Lung microvascular endothelial cell (primary cell): Measurements from ENCODE around the gene PPP1R1B. TPM values are rescaled to one million over a fixed set of nuclear protein-coding genes. Genes with fewer than 3 reads are reported as not detected.
"Not testable (repeated sequence)": the region's sequence is repeated elsewhere in the genome, so short reads cannot be mapped to it uniquely, and the experiment has no call there.

Source experiments
- DNase-seq, 2 donors: peaks; one replicate each; pipeline versions ENCODE4 v3.0.0 to v3.0.0-alpha.2; 2010; ENCODE audit warnings: low read depth in 2 of 2
- total RNA-seq: library from RNA; depleted of rRNA; stranded (reverse); fragments of >200 nt; gene quantifications from 2 replicates; pipeline ENCODE4 v1.2.1, GENCODE V29; 2014

Gene PPP1R1B
- not detected in 2 replicates for total RNA-seq

DNA sequence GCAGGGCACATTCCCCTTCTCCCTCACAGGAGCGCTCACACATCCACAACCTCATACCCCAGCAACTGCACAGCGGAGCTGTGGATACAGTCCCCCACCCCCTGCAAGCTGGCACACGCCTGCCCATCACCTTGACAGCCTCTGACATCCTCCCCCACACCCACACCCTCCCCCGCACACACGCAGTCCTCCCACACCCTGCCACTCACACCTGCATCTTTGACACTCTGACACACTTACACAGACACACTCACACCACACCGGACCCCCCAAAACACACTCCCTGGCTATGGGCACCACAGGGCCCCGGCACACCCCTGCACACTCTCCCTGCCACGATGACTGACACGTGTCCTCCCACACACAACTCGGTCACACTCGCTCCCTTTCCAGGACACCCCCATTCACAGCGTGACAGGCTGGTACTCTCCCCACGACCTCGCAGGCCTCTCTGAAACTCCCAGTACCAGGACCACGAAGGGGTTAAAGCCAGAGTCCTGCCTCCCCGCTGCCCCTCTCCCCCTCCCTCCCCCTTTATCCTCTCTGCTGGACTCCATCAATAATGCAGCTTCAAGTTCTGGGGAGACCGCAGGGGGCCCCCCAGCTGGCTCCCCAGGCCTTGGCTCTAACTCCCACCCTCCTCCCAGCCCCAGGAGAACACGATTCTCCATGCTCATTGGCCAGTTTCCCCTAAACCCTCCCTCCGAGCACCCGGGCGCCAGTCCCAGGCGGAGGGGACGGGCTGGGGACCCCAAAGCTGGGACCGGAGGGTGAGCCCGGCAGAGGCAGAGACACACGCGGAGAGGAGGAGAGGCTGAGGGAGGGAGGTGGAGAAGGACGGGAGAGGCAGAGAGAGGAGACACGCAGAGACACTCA, at the start of gene PPP1R1B:
Gene PPP1R1B, plus strand, starts transcription at position 782 of the 876 bp plus-strand sequence. CDS start 441 bp downstream, outside the sequence.
- DNase-seq = no peak

DNA sequence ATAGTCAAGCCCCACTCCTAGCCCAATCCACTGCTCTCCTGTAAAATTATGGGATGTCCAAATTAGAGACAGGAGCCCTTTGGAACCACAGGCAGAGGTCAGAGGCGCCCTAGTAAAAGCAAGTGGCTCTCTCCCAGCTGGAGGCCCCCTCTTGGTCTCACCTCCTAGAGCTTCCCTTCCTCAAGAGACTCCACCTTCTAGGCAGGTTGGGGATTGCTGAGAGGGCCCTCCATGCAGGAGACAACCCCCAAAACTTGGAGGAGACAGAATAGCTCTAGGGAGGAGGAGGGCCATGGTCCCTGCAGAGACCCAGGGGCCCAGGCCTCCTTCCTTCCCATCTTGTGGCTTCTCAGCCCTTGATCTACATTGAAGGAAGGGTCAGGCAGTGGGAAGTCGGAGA, 48.5 kb upstream of the PPP1R1B start:
- DNase-seq = no peak

DNA sequence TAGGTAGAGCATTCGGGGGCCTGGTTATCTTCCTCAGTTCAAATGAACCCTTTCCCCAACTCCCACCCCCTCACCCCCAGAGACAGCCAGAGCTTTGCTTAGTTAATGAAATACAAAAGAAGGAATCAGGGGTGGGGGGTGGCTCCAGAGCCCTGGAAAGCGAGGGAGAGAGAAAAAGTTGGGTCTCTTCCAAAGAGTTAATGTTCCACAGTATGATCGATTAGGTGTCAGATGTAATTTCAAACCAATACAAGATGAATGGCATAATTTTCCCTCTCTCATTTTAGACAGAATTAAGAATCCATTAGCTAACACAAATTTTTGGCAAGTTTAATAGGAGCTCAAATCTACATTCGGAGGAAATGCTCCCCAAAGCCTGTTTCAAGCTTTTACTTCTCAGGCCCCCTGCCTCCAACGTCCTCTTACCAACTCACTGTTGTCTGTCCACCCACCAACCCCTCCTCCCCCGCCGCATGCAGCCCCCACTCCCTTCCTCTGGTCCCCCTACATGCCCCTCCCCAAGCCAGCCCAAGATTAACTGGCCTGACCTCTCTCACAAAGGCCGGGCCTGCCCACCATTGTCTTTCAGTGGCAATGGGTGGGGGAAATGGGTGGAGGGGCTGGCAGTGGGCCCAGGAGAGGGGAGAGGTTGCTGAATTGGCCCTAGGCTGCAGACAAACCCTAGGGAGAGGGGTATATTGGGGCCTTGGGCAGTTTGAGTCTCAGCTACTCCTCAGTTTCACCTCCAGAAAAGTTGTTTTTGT, 47.3 kb upstream of the PPP1R1B start:
- peak in 1 of 2 donors; percentile 42 for DNase-seq

DNA sequence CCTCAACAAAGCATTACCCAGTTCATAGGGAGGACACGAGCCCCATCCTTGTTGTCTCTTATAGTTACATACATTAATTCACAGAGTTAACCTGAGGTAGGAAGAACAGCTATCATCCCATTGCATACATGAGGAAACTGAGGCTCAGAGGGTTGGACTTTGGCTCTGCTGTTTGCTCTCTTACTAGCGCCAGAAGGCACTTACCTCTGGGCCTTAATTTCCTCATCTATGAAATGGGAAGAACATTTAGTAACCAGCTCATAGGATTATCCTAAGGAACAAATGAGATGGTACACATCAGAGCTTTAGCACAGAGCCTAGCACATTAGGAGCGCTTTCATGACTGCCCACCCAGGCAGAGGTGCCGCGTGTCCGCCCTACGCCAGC, 46.7 kb upstream of the PPP1R1B start:
- DNase-seq = no peak

DNA sequence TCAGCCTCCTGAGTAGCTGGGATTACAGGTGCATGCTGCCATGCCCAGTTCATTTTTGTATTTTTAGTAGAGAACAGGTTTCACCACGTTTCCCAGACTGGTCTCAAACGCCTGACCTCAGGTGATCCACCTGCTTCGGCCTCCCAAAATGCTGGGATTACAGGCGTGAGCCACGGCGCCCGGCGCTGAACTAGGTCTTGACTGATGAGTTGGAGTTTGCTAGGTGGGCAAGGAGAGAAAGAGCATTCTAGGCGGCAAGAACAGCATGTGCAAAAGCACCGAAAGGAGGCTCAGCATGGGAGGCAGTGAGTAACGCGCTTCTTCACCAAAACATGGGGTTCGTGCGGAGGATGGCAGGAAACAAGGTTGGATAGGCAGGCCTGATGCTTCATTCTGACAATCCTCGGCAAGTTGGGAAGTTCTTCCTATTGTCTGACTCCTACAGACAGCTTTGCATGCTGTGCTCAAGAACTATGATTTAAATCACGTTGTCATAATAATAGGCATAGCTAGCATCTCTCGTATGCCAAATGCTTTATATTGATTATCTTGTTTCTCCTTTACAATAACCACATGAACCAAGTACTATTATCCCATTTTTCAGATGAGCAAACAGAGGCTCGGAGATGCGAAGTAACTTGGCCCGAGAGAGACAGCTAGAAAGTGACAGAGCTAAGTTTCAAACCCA, 45.5 kb upstream of the PPP1R1B start:
- no peak for DNase-seq

DNA sequence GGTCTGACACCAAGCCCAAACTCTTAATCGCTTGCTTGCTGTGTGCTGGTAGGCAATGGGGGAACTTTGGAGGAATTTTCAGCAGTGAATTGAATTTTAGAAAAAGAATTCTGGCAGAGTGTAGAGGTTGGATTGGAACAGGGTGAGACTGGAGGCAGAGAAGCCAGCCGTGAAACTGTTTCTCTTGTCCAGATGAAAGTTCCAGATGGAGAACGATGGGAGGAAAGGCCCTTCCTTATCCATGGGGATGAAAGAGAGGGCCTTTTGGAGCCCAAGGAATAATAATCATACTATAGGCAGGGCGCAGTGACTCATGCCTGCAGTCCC, 45.0 kb upstream of the PPP1R1B start:
- no peak for DNase-seq

DNA sequence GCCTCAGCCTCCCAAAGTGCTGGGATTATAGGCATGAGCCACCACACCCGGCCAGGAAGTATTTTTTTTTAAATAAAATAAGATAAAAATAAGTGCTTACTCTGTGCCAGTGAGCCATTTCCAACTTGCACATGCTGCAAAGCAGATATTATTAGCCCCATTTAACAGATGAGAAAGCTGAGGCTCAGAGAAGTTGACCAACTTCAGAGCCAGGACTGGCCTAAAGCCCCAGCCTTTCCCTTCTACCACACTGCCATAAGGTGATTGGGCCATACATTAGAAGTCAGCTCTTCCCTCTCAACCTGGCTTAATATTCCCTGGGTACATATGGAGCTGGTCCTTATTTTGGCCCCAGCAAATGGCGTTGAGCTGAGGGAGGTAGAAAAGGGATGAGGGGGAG, 44.1 kb upstream of the PPP1R1B start:
- DNase-seq = no peak

DNA sequence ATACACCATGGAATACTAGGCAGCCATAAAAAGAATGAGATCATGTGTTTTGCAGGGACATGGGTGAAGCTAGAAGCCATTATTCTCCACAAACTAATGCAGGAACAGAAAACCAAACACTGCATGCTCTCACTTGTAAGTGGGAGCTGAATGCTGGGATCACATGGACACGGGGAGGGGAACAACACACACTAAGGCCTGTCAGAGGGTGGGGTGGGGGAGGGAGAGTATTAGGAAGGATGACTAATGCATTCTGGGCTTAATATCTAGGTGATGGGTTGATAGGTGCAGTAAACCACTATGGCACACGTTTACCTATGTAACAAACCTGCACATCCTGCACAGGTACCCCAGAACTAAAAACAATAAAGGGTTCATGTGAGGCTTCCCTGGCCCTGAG, 36.6 kb upstream of the PPP1R1B start:
- DNase-seq = not testable (repeated sequence)

DNA sequence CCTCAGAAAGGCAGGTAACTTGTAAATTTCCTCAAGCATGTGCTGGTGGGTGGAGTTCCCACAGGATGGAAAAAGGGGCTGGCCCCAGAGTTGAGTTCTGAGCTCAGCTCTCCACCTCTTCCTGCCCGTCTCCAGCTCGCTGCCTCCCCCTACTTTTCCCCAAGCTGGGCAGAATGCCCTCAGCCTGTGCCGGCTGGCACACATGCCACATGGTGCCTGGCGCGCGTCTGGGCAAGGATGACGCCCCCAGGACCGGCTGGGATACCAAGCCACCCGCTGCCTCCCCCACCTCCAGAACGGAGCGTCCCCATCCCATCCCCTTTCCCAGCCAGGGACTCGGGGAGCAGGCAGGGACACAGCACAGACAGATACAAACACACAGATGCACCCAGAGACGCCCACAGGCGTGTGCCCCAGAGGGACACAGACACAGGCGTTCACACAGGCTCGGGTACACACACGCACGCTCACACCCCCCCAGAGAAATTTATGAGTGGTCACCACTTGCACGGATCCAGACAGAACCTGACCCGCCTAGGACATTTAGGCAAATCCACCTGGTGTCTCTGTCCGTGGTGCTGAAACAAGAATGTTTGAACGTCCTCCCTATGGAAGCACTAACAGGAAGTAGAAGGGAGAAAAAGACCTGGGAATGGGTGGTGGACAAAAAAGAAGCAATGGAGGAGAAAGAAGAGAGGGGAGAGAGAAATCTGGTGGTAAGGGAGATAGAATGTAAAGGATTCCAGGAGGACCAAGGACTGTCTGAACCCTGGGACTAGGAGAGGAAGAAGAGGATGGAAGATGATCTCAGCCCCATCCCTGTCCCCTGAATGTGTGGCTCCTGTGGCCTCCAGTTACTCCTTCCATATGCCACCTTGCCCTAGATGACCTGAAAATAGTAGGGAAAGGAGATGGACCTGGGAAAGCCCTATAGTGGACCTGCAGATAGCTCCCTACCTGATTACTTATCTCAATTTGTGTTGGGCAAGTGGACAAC, 34.5 kb upstream of the PPP1R1B start:
- peak; percentile 47 to 67 for DNase-seq

DNA sequence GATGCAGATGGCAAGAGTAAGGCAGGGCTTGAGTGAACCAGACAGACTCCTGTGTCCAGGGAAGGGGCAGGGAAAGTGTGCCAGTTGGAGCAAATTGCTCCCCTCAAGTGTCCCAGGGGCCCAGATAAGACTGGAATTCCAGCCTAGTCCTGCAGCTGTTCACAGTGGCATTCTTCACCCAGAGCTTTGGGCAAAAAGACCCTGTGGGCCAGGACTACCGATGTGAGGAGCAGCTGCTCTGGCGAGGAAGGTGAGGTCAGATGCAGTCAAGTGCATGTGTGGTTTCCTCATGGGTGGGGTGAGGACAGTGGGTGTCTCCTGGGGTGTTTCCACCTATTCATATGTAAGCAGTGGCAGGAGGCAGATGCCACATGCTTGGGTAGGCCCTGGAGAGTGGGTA, 33.4 kb upstream of the PPP1R1B start:
- no peak for DNase-seq

DNA sequence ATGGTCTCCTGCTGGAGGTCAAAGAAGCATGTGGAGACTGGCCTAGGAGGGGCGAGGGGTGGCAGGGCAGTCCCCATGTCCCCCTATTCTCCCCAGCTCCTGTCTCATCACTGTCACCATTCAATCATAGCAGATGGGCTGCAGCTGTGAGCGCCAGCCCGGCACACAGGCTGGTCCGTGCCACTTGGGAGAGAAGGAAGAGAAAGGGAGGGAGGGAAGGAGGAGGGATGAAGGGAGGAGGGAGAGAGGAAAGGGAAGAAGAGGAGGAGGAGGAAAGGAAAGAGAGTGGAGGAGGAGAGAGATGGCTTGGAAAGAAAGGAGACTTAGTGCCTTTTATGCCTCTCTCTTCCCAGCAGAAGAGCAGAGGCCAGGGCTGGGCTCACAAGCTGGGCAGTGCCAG, 31.5 kb upstream of the PPP1R1B start:
- DNase-seq = no peak

DNA sequence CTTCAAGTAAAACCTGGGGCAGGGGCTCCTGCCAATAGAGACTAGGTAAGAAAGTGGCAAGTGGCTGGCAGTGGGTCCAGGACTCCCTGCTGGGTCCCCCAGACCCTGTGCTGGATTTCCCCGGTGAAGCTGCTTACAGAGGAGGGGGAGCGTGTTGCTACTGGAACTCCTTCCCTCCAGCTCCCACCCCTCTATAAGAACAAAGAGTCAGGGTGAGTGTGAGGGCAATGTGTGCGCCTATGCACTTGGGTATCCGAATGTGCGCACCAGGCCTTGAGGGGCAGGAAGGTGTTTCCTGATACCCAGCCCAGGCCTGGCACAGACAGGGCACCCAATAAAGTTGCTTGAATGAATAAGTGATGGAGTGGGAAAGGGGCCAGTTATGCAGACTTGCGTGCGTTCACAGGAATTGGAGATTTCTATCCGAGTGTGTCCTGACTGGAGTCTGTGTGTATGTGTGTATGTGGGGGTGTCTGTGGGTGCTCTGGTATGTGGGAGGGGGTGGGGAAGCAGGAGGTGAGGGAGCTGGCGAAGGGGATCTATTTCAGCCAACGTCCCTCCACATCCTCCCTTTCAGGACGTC, 30.7 kb upstream of the PPP1R1B start:
- no peak for DNase-seq

DNA sequence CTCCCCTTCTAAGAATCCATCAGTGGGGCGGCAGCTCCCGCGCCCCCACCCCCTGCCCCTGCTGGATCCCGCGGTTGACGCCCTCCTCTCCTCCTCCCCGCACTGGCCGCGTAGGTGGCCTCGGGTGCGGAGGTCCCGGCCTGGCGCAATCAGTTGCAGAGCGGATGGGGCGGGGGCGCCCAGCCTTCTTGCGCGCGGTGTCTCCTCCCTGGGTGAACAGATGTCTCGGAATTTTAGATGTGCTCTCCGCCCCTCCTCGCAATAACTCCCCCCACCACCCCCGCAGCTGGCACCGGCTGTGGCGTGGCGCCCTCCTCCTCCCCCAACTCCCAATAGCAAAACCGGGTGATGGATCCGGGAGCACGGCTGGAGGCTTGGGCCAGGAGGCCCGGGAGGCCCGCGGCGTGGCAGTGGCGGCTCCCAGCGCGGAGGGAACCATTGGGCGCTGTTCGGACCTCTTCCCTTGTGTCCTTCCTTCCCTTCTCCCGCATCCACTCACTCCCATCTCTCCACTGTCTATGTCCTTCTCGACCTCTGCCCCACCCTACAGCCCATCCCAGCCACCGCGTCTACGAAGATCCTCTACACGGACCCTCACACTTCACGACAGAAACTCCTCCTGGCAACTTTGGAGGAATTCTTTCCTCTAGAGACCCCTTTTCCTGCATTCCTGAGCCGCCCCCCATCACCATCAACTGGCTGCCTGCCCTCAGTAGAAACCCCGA, 30.0 kb upstream of the PPP1R1B start:
- DNase-seq = no peak

DNA sequence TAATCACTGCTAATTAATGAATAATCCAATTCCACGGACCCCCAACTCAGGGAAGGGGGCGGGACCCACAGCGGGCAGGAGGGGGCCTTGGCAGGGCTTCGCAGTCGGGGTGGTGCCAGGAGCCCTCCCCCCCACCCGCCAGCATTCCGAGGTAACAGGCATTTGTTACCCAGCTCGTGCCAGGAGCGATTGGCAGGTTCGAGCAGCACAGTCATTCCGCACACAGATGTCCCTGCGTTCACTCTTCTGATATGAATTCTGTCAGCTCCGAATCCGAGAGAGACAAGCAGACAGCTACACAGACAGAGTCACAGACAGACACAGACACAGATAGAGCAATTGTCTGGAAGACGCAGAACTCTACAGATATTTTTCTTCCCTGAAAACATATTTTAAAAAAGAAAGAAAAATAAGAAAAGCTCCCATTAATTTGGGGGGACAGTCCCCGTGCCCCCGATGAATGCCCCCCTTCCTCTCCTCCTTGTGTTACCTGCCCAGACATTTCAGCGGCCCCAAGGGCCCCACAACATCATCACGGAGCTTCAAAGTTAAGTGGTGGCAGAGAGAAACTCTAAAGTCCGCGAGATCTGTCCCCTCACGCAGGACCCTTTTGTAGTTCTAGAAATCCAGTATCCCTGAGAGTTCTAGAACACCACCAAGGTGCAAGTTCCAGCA, 29.2 kb upstream of the PPP1R1B start:
- no peak for DNase-seq

DNA sequence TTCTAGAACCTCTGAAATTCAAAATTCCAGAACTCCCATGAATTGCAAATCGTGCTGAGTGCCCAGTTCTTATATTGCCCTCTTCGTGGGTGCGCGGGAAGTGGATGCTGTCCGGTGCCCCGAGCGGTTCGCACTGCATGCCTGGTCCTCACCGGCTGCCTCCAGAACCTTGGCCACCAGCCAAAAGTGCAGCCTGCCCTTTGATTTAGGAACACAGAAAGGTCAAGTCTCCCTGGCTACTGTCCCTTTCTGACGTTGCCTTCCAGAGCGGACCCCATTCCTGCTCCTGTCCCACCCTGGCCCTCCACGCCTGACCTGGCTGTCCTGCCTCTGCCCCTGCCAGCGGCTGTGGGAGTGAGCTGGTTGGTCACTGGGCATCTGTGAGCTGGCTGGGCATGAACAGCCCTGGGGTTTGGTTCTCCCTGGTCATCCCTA, 28.7 kb upstream of the PPP1R1B start:
- DNase-seq = no peak

DNA sequence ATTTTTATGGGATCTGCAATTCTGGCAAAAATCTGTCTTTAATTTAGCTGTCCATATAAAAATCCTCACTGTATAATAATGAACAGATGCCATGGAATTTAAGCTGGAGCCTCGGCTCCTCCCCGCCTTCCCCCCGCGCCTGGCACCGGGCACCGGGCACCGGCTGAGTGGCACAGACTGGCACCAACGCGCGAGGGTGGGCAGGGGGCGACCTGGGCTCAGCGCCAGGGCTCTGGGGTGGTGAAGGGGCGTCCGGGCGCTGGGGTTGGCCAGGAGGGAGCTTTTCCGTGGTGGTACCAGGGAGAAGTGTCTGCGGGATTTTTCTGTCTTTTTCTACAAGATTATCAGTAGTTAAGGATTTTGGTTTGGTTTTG, 28.1 kb upstream of the PPP1R1B start:
- no peak for DNase-seq

DNA sequence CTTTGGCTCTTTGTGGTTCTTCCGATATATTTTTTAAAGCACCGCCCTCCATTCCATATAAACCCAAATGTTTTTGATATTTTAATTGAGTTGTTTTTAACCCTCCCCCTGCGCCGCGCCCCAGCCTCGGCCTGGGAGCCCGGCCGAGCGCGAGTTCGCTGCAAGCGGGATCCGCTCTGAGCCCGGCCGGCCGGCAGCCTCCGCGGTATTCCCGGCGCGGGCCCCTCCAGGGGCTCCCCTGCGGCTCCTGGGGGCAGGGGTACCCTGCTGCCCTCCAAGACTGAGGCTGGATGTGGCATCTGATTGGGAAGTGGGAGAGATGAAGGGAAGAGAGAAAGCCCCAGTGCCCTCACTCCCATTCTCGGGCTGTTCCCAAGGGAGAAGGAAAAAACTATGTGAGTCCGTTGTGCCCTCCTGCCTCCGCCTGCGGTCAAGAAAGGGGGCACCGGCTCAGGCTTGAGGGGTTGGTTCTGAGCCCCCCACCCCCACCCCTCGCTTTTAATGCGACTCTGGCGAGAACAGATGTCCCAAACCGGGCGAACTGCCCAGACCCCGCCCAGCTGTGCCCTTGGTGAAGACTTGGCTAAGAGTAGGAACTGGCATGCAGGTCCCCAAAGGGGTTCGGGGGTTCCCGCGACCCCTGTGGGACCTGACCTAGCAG, 27.6 kb upstream of the PPP1R1B start:
- DNase-seq = no peak

DNA sequence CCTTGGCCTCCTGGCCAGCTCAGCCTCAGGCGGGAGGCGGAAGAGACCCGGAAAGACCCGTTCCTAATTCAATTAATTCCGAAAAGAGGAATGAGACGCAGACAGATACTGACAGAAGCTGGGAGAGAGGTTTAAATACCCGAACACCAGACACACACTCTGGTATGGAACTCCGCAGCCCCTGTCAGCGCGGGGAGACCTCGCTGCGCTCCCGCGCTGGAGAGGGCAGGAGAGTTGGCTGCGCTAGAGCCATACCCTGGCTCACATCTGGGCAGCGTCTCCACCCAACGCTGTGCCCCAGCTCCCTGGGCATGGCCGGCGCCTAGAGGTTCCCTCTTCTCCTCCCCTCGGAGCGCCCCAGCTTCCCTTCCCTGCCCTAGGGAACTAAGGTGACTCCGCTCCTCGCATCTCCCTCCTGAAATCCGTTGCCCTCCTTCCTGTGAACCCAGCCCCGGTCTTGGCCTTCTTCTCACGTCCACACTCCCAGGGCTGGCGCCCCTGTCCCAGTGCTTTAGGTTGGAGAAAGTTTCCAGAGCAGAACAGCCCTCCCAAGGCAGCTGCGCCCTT, 27.0 kb upstream of the PPP1R1B start:
- no peak for DNase-seq
